Suprapubic skin (tissue), 4 donors: Measurements from ENCODE around the gene ZBTB3. TPM values are rescaled to one million over a fixed set of nuclear protein-coding genes. Genes with fewer than 3 reads are reported as not detected.

Experiments
- DNase-seq, 2 donors: peaks; one replicate each; pipeline ENCODE4 v3.0.0-alpha.2; 2019; ENCODE audit warnings: low spot score in 2 of 2
- H3K27ac ChIP-seq: fragments of 200-600 bp; sonication (generic); one replicate; pipeline ENCODE4 v1.5.1; 2019
- H3K27me3 ChIP-seq: fragments of 200-600 bp; sonication (generic); one replicate; pipeline ENCODE4 v1.5.1; 2019
- H3K36me3 ChIP-seq: fragments of 200-600 bp; sonication (generic); one replicate; pipeline ENCODE4 v1.5.1; 2019
- H3K4me1 ChIP-seq: fragments of 200-600 bp; sonication (generic); one replicate; pipeline ENCODE4 v1.5.1; 2019
- H3K4me3 ChIP-seq: fragments of 200-600 bp; sonication (generic); one replicate; pipeline ENCODE4 v1.5.1; 2019; ENCODE audit warnings: mild to moderate bottlenecking
- H3K9me3 ChIP-seq: fragments of 200-600 bp; sonication (generic); one replicate; pipeline ENCODE4 v1.5.1; 2019
- EP300 ChIP-seq: sonication (generic); formaldehyde crosslinking; IDR thresholded peaks from one replicate; pipeline ENCODE4 v1.6.1; 2017; ENCODE audit warnings: antibody characterized with exemption
- POLR2A ChIP-seq, 2 donors: fragments of 450-650 bp; IDR thresholded peaks; one replicate each; pipeline ENCODE4 v1.6.1; 2017; ENCODE audit warnings: antibody characterized with exemption in 2 of 2, mild to moderate bottlenecking in 2 of 2, moderate library complexity in 2 of 2
- POLR2AphosphoS5 ChIP-seq, 3 donors: sonication (generic); formaldehyde crosslinking; IDR thresholded peaks; one replicate each; pipeline ENCODE4 v1.6.1; 2017; ENCODE audit warnings: antibody characterized with exemption in 3 of 3
- WGBS: methylation state at CpG from one replicate; pipeline ENCODE4 v1.1.5; 2018; 5-methylcytosine and 5-hydroxymethylcytosine counted together
- total RNA-seq, 4 donors: library from RNA; depleted of rRNA; stranded (reverse); fragments of >200 nt; gene quantifications; one replicate each; pipeline ENCODE4 v1.1.0, GENCODE V29; 2016
- TF ChIP-seq, protein P1 (sequence below), 2 donors: fragments of 200-600 bp in 1 of 2; fragments of 450-650 bp in 1 of 2; sonication (generic) in 1 of 2; IDR thresholded peaks; one replicate each; pipeline ENCODE4 v1.5.1; 2016 to 2019; ENCODE audit warnings: antibody characterized with exemption in 2 of 2, mild to moderate bottlenecking in 1 of 2, moderate library complexity in 1 of 2

The ZBTB3 gene
- total RNA-seq, 4 donors from 2014 or later, result 10.9 to 32.2 (median 14.3) TPM

DNA sequence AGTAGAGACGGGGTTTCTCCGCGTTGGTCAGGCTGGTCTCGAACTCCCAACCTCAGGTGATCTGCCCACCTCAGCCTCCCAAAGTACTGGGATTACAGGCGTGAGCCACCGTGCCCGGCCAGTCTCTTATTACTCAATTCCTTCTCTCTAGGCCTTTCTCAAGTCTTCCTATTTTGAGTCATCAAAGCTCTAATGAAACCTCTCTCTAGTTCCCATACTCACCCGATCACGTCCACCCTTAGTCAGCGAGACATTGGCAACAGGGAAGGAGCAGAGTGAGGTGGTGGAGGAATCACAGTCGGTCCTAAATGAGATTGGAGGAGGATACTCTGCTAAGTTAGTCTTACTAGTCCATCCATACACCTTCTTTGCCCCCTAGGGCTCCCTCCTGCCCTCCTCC, 51.7 kb downstream of the ZBTB3 start:
- Histone ChIP-seq H3K4me1 (peaks cover 19% of the 10 kb centered on the region), H3K36me3 (peaks cover 9% of the 10 kb centered on the region), H3K9me3 (no peaks in the 10 kb centered on the region), H3K4me3 (no peak overlapping the region), H3K27ac (no peak overlapping the region), H3K27me3 (no peaks in the 10 kb centered on the region)
- no peak for DNase-seq
- TF ChIP-seq POLR2A (IDR thresholded peaks at IDR 0.05) (no peak), POLR2AphosphoS5 (IDR thresholded peaks at IDR 0.05) (no peak), EP300 (no peak)
- TF ChIP-seq, protein P1, sequence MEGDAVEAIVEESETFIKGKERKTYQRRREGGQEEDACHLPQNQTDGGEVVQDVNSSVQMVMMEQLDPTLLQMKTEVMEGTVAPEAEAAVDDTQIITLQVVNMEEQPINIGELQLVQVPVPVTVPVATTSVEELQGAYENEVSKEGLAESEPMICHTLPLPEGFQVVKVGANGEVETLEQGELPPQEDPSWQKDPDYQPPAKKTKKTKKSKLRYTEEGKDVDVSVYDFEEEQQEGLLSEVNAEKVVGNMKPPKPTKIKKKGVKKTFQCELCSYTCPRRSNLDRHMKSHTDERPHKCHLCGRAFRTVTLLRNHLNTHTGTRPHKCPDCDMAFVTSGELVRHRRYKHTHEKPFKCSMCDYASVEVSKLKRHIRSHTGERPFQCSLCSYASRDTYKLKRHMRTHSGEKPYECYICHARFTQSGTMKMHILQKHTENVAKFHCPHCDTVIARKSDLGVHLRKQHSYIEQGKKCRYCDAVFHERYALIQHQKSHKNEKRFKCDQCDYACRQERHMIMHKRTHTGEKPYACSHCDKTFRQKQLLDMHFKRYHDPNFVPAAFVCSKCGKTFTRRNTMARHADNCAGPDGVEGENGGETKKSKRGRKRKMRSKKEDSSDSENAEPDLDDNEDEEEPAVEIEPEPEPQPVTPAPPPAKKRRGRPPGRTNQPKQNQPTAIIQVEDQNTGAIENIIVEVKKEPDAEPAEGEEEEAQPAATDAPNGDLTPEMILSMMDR (IDR thresholded peaks at IDR 0.05), result no peak
- 89% methylated on average over 11 of the region's 11 CpGs for WGBS

Other genes with a start within 250 kb of the ZBTB3 start
- gene AHNAK, start 207.4 kb downstream of the ZBTB3 start, total RNA-seq, result 1,000 to 10,000 TPM; 1,174 to 1,475 (median 1,322) TPM
- 1,000 to 10,000 TPM; 1,221 to 2,946 (median 2,495) TPM for gene EEF1G, start 180.3 kb downstream of the ZBTB3 start, total RNA-seq
- 10 to 100 TPM in 3 of 4 donors, 1 to 10 TPM in 1; 8.0 to 16.3 (median 12.5) TPM for gene TUT1, start 162.6 kb downstream of the ZBTB3 start, total RNA-seq
- 100 to 1,000 TPM; 107 to 125 (median 110) TPM for gene MTA2, start 152.3 kb downstream of the ZBTB3 start, total RNA-seq
- 10 to 100 TPM; 43.1 to 74.8 (median 55.8) TPM for gene EML3, start 141.4 kb downstream of the ZBTB3 start, total RNA-seq
- 1 to 10 TPM in 3 of 4 donors, under 1 TPM in 1; 0.80 to 4.9 (median 2.3) TPM for gene ROM1, start 140.9 kb downstream of the ZBTB3 start, total RNA-seq
- gene B3GAT3, start 132.2 kb downstream of the ZBTB3 start, total RNA-seq, result 10 to 100 TPM; 29.9 to 54.1 (median 40.6) TPM
- gene GANAB, start 107.5 kb downstream of the ZBTB3 start, total RNA-seq, result 100 to 1,000 TPM in 2 of 4 donors, 10 to 100 TPM in 2; 76.0 to 118 (median 102) TPM
- gene INTS5, start 100.9 kb downstream of the ZBTB3 start, total RNA-seq, result 10 to 100 TPM; 17.7 to 35.1 (median 31.4) TPM
- 10 to 100 TPM; 12.8 to 29.3 (median 25.7) TPM for gene C11orf98, start 89.0 kb downstream of the ZBTB3 start, total RNA-seq
- 1 to 10 TPM; 2.8 to 6.0 (median 4.2) TPM for gene CSKMT, start 88.8 kb downstream of the ZBTB3 start, total RNA-seq
- gene UQCC3, start 82.5 kb downstream of the ZBTB3 start, total RNA-seq, result 10 to 100 TPM in 2 of 4 donors, 1 to 10 TPM in 2; 9.1 to 12.4 (median 9.8) TPM
- gene LBHD1, start 81.9 kb downstream of the ZBTB3 start, total RNA-seq, result 1 to 10 TPM; 1.7 to 8.7 (median 3.3) TPM
- gene UBXN1, start 75.1 kb downstream of the ZBTB3 start, total RNA-seq, result 100 to 1,000 TPM; 125 to 194 (median 143) TPM
- gene LRRN4CL, start 64.6 kb downstream of the ZBTB3 start, total RNA-seq, result 1 to 10 TPM; 3.3 to 7.6 (median 5.9) TPM
- 10 to 100 TPM; 28.9 to 76.3 (median 59.3) TPM for gene BSCL2, start 46.7 kb downstream of the ZBTB3 start, total RNA-seq
- gene GNG3, start 46.5 kb downstream of the ZBTB3 start, total RNA-seq, result under 1 TPM in 1 of 4 donors, not detected in 3; 0.68 TPM
- 10 to 100 TPM; 21.1 to 51.5 (median 33.6) TPM for gene HNRNPUL2, start 26.7 kb downstream of the ZBTB3 start, total RNA-seq
- 10 to 100 TPM; 16.3 to 42.3 (median 31.7) TPM for gene TTC9C, start 25.7 kb downstream of the ZBTB3 start, total RNA-seq
- 100 to 1,000 TPM in 1 of 4 donors, 10 to 100 TPM in 3; 46.9 to 117 (median 52.1) TPM for gene POLR2G, start 7.4 kb upstream of the ZBTB3 start, total RNA-seq
- 10 to 100 TPM; 10.2 to 48.7 (median 21.9) TPM for gene TAF6L, start 17.2 kb upstream of the ZBTB3 start, total RNA-seq
- gene TMEM179B, start 33.2 kb upstream of the ZBTB3 start, total RNA-seq, result 10 to 100 TPM; 37.6 to 72.6 (median 59.8) TPM
- gene TMEM223, start 37.8 kb upstream of the ZBTB3 start, total RNA-seq, result 10 to 100 TPM; 15.9 to 30.2 (median 23.4) TPM
- 100 to 1,000 TPM in 3 of 4 donors, 10 to 100 TPM in 1; 88.1 to 156 (median 115) TPM for gene NXF1, start 51.3 kb upstream of the ZBTB3 start, total RNA-seq
- 10 to 100 TPM; 26.8 to 47.8 (median 43.2) TPM for gene STX5, start 77.9 kb upstream of the ZBTB3 start, total RNA-seq
- not detected for gene TEX54, start 78.7 kb upstream of the ZBTB3 start, total RNA-seq
- gene WDR74, start 85.4 kb upstream of the ZBTB3 start, total RNA-seq, result 10 to 100 TPM; 63.3 to 79.8 (median 70.3) TPM
- 100 to 1,000 TPM; 170 to 234 (median 198) TPM for gene SLC3A2, start 126.7 kb upstream of the ZBTB3 start, total RNA-seq
- gene CHRM1, start 167.2 kb upstream of the ZBTB3 start, total RNA-seq, result 1 to 10 TPM; 2.5 to 5.4 (median 4.5) TPM
- not detected for gene SLC22A6, start 230.8 kb upstream of the ZBTB3 start, total RNA-seq